Endothelial cell of umbilical vein (primary cell): Measurements from ENCODE around the gene OPCML. TPM values are rescaled to one million over a fixed set of nuclear protein-coding genes. Genes with fewer than 3 reads are reported as not detected.

Source experiments
- BruUV-seq: library from RNA; stranded (reverse); fragments of 400-500 nt; replicated peaks from 2 replicates; lab custom pipeline; 2021; lab: Mats Ljungman, UMichigan
- CTCF ChIA-PET: fragments of 300-600, 350-600 bp; sonication (Branson Sonifier 250); formaldehyde crosslinking; loops from one replicate; lab custom pipeline; 2021; ENCODE audit warnings: antibody characterized with exemption, inconsistent platforms; lab: Charles Lee
- POLR2A ChIA-PET: fragments of 300-600, 350-600 bp; sonication (Branson Sonifier 250); formaldehyde crosslinking; loops from one replicate; lab custom pipeline; 2021; ENCODE audit warnings: antibody characterized with exemption, inconsistent platforms; lab: Charles Lee
- DNase-seq: peaks from one replicate; pipeline ENCODE4 v3.0.0-alpha.2; 2011; ENCODE audit warnings: low read depth, low spot score
- FAIRE-seq: peaks from 2 replicates; lab custom pipeline; 2011; peaks lifted over from hg19 to GRCh38; lab: Jason Lieb, UNC
- H2AFZ ChIP-seq: 2 replicates; pipeline ENCODE4 v1.6.0; 2012; ENCODE audit warnings: low read depth, low read length, control low read depth, inconsistent platforms
- H3K27ac ChIP-seq: 2 replicates; pipeline ENCODE4 v1.5.1; 2011; ENCODE audit warnings: low read depth, mild to moderate bottlenecking, control low read depth, low read length, moderate library complexity; ENCODE audit not compliant: insufficient read depth
- H3K27me3 ChIP-seq, 2 experiments: 2 replicates each; pipeline versions ENCODE4 v1.6.0 to v1.6.1; 2011; ENCODE audit warnings: low read length in 2 of 2, mixed read lengths in 1 of 2; ENCODE audit not compliant: control insufficient read depth in 2 of 2, insufficient read depth in 2 of 2
- H3K36me3 ChIP-seq, 2 experiments: 2 replicates in 1 of 2; 3 replicates in 1 of 2; pipeline ENCODE4 v1.5.1; 2011; ENCODE audit warnings: low read length in 2 of 2, mild to moderate bottlenecking in 1 of 2, moderate library complexity in 1 of 2; ENCODE audit not compliant: control insufficient read depth in 2 of 2, insufficient read depth in 2 of 2; ENCODE audit errors: extremely low read depth in 1 of 2
- H3K4me1 ChIP-seq: 3 replicates; pipeline ENCODE4 v1.5.1; 2011; ENCODE audit warnings: mild to moderate bottlenecking, low read length; ENCODE audit not compliant: control insufficient read depth, insufficient read depth; ENCODE audit errors: extremely low read depth
- H3K4me2 ChIP-seq: 2 replicates; pipeline ENCODE4 v1.6.1; 2011; ENCODE audit warnings: low read length, control low read depth, mixed read lengths; ENCODE audit not compliant: insufficient read depth
- H3K4me3 ChIP-seq, 3 experiments: fragments of 200-600 bp in 1 of 3; sonication (generic), shearing (Covaris generic) in 1 of 3; replicated peaks in 1 of 3; 2 replicates each; pipeline ENCODE4 v1.5.1; 2011 to 2016; ENCODE audit warnings: control low read depth in 3 of 3, low read length in 3 of 3, mild to moderate bottlenecking in 2 of 3, inconsistent platforms in 1 of 3, low read depth in 1 of 3, moderate library complexity in 1 of 3; ENCODE audit not compliant: insufficient read depth in 1 of 3
- H3K79me2 ChIP-seq: 2 replicates; pipeline ENCODE4 v1.6.0; 2012; ENCODE audit warnings: low read length, inconsistent platforms; ENCODE audit not compliant: control insufficient read depth, insufficient read depth
- H3K9ac ChIP-seq: replicated peaks from 2 replicates; pipeline ENCODE3; 2011; ENCODE audit warnings: low read length, control low read depth; ENCODE audit not compliant: insufficient read depth; ENCODE audit errors: extremely low read depth
- H3K9me1 ChIP-seq: replicated peaks from 3 replicates; pipeline ENCODE4 v1.6.0; 2011; ENCODE audit warnings: mild to moderate bottlenecking, low read length; ENCODE audit not compliant: control insufficient read depth, insufficient read depth; ENCODE audit errors: extremely low read depth
- H3K9me3 ChIP-seq: replicated peaks from 2 replicates; pipeline ENCODE4 v1.5.1; 2012; ENCODE audit warnings: low read length, inconsistent platforms; ENCODE audit not compliant: control insufficient read depth, insufficient read depth
- H4K20me1 ChIP-seq: replicated peaks from 2 replicates; pipeline ENCODE3; 2011; ENCODE audit warnings: mild to moderate bottlenecking, low read length; ENCODE audit not compliant: control insufficient read depth, insufficient read depth; ENCODE audit errors: extremely low read depth
- CTCF ChIP-seq, 2 donors: IDR thresholded peaks; 1 replicate in 1 of 2; 2 replicates in 1 of 2; pipeline ENCODE4 v1.5.1; 2011; ENCODE audit warnings: low read length in 2 of 2, mild to moderate bottlenecking in 2 of 2, moderate library complexity in 2 of 2, control low read depth in 1 of 2, inconsistent platforms in 1 of 2, low read depth in 1 of 2; ENCODE audit not compliant: insufficient read depth in 1 of 2; ENCODE audit errors: extremely low read depth in 1 of 2
- EZH2 ChIP-seq: IDR thresholded peaks from 2 replicates; pipeline ENCODE4 v1.6.1; 2012; ENCODE audit warnings: borderline replicate concordance, low read depth, mild to moderate bottlenecking, moderate library complexity, low read length, inconsistent platforms; ENCODE audit not compliant: severe bottlenecking
- FOS ChIP-seq: IDR thresholded peaks from 2 replicates; pipeline ENCODE4 v1.6.1; 2011; ENCODE audit warnings: mild to moderate bottlenecking, low read length, moderate library complexity, borderline replicate concordance; ENCODE audit not compliant: insufficient read depth
- GATA2 ChIP-seq: IDR thresholded peaks from 2 replicates; pipeline ENCODE4 v1.7.0; 2011; ENCODE audit warnings: low read depth, mild to moderate bottlenecking, moderate library complexity, mixed read lengths, low read length; ENCODE audit not compliant: insufficient read length, insufficient read depth
- JUN ChIP-seq: IDR thresholded peaks from 2 replicates; pipeline ENCODE4 v1.6.1; 2011; ENCODE audit warnings: borderline replicate concordance, low read depth; ENCODE audit not compliant: insufficient read length, insufficient read depth
- MAX ChIP-seq: IDR thresholded peaks from 2 replicates; pipeline ENCODE4 v1.6.1; 2011; ENCODE audit not compliant: insufficient read depth, insufficient read length
- MYC ChIP-seq: IDR thresholded peaks from one replicate; pipeline ENCODE4 v1.6.1; 2011; ENCODE audit warnings: mild to moderate bottlenecking, low read depth, low read length
- POLR2A ChIP-seq: IDR thresholded peaks from 2 replicates; pipeline ENCODE4 v1.6.1; 2012; ENCODE audit warnings: low read depth, mild to moderate bottlenecking, control low read depth, low read length
- POLR2AphosphoS5 ChIP-seq: IDR thresholded peaks from 2 replicates; pipeline ENCODE4 v1.6.1; 2012; ENCODE audit warnings: low read depth, mild to moderate bottlenecking, control low read depth, low read length, moderate library complexity; ENCODE audit not compliant: insufficient read depth
- dilution Hi-C: fragments of 300-500 bp; cut with MboI; formaldehyde crosslinking; loops from one replicate; pipeline ENCODE4 v1.15.0; 2019; ENCODE audit warnings: low sequenced_read_pairs; ENCODE audit not compliant: extremely low pct_ligation_motif_present
- intact Hi-C: fragments of 100-400 bp; cut with micrococcal nuclease; formaldehyde crosslinking; loops from one replicate; pipeline ENCODE4 v1.10.0; 2022
- polyA plus RNA-seq, 4 experiments: library from polyadenylated mRNA; depleted of rRNA in 3 of 4; stranded (reverse) in 3 of 4; unstranded in 1 of 4; fragments of >200 nt; gene quantifications; 2 replicates each; pipeline versions ENCODE4 v1.2.1 to v1.2.3, GENCODE V29; 2011 to 2012; ENCODE audit warnings: missing spikeins in 1 of 4
- total RNA-seq: library from RNA; stranded (reverse); gene quantifications from 2 replicates; pipeline ENCODE4 v1.2.3, GENCODE V29; 2021

The OPCML gene
- total and polyA plus RNA-seq, 2 donors (not counting 3 experiments of a cell fraction or from before 2014, with no cell fraction given): not detected

DNA sequence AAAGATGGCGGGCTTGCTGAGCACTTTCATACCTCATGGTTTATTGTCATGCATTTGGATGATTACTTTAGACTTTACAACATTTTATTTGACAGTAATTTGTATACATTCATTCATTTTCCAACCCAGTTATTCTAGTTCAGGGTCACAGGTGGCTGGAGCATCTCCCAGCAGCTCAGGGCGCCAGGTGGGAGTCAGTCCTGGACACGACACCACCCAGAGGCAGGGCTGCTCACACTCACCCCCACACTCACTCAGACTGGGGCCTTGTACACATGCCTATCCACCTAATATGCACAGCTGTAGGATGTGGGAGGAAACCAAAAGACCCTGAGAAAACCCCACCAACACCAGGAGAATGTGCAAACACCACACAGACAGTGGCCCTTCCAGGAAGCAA lies 123.9 kb downstream of the OPCML start:
- dilution Hi-C loops (no loop called here), intact Hi-C loops (no loop called here)
- H3K27me3 ChIP-seq: no peaks in the 10 kb centered on the region
- H4K20me1 ChIP-seq: no peaks in the 10 kb centered on the region
- TF ChIP-seq FOS (no peak), MYC (no peak), JUN (no peak), POLR2A (no peak), GATA2 (no peak), MAX (no peak), CTCF (IDR thresholded peaks at IDR 0.05; ENCODE audit: extremely low read depth in 1 of 2, insufficient read depth in 1 of 2, low read depth in 1 of 2, low read length in 2 of 2) (no peak), EZH2 (no peak), POLR2AphosphoS5 (no peak)
- CTCF ChIA-PET: no interaction called here
- H3K4me1 ChIP-seq: no peaks in the 10 kb centered on the region
- no peaks in the 10 kb centered on the region for H3K79me2 ChIP-seq
- H3K27ac ChIP-seq: no peak overlapping the region
- H3K9ac ChIP-seq: no peak overlapping the region
- FAIRE-seq (no peak), DNase-seq (no peak)
- H3K4me2 ChIP-seq: no peak overlapping the region
- H3K4me3 ChIP-seq: no peak overlapping the region
- BruUV-seq: no TSS peak
- H2AFZ ChIP-seq: no peak overlapping the region
- H3K9me1 ChIP-seq: no peaks in the 10 kb centered on the region
- POLR2A ChIA-PET: no interaction called here
- H3K36me3 ChIP-seq: no peaks in the 10 kb centered on the region
- H3K9me3 ChIP-seq: peaks cover 5% of the 10 kb centered on the region
